Measurements from ENCODE around the gene AKAP6. TPM values are rescaled to one million over a fixed set of nuclear protein-coding genes. Genes with fewer than 3 reads are reported as not detected.

AKAP6 gene
- total RNA-seq, 1 donor from 2014 or later, result 1.3 TPM

- no peak overlapping the region for H3K4me3 ChIP-seq (ENCODE audit: low read depth, low read length)
- TF ChIP-seq, protein P1, sequence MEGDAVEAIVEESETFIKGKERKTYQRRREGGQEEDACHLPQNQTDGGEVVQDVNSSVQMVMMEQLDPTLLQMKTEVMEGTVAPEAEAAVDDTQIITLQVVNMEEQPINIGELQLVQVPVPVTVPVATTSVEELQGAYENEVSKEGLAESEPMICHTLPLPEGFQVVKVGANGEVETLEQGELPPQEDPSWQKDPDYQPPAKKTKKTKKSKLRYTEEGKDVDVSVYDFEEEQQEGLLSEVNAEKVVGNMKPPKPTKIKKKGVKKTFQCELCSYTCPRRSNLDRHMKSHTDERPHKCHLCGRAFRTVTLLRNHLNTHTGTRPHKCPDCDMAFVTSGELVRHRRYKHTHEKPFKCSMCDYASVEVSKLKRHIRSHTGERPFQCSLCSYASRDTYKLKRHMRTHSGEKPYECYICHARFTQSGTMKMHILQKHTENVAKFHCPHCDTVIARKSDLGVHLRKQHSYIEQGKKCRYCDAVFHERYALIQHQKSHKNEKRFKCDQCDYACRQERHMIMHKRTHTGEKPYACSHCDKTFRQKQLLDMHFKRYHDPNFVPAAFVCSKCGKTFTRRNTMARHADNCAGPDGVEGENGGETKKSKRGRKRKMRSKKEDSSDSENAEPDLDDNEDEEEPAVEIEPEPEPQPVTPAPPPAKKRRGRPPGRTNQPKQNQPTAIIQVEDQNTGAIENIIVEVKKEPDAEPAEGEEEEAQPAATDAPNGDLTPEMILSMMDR (IDR thresholded peaks at IDR 0.05; ENCODE audit: insufficient read depth, low read length, poor library complexity, severe bottlenecking), result no peak
- H3K27me3 ChIP-seq (ENCODE audit: control insufficient read depth, insufficient read depth, low read length), result no peaks in the 10 kb centered on the region
- no peak for DNase-seq (ENCODE audit: low read depth)
- no peaks in the 10 kb centered on the region for H3K36me3 ChIP-seq (ENCODE audit: control insufficient read depth, insufficient read depth, low read length)
Observed at GRCh38 chr14:32481707-32482106, 152.6 kb downstream of the AKAP6 start.

DNA sequence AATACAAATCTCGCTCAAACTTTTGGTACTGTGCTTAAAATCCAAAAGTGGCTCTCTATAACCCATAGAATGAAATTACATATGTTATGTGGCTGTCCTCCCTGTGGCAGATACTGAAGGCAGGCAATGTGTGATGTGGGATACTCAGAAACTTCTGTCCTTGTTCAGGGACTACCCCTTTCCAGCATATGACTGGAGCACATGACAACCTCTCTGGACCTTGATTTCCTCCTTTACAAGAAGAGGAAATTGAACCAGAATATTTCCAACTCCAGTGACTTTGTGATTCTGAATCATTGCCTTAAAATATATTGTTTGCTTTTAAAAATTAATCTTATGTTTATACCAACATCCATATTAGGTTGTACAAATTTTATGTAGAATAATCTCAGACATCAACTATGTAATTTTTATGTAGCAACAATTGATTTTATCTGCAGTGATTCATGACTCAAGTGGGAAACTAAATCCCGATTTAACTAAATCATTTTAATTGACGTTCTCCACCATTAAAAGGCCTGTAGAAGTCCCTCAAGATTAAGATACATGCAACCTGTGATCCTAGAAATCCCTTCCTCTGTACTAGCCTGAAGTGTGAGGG is 162.4 kb downstream of the AKAP6 start:
- TF ChIP-seq, protein P1 (IDR thresholded peaks at IDR 0.05; ENCODE audit: insufficient read depth, low read length, poor library complexity, severe bottlenecking), result no peak
- Histone ChIP-seq H3K36me3 (ENCODE audit: control insufficient read depth, insufficient read depth, low read length) (no peaks in the 10 kb centered on the region), H3K27me3 (ENCODE audit: control insufficient read depth, insufficient read depth, low read length) (no peaks in the 10 kb centered on the region), H3K4me3 (ENCODE audit: low read depth, low read length) (no peak overlapping the region)
- no peak for DNase-seq (ENCODE audit: low read depth)

GRCh38 chr14:32492457-32492856 is 163.4 kb downstream of the AKAP6 start:
- Histone ChIP-seq H3K4me3 (ENCODE audit: low read depth, low read length) (no peak overlapping the region), H3K27me3 (ENCODE audit: control insufficient read depth, insufficient read depth, low read length) (no peaks in the 10 kb centered on the region), H3K36me3 (ENCODE audit: control insufficient read depth, insufficient read depth, low read length) (no peaks in the 10 kb centered on the region)
- DNase-seq (ENCODE audit: low read depth), result no peak
- TF ChIP-seq, protein P1 (IDR thresholded peaks at IDR 0.05; ENCODE audit: insufficient read depth, low read length, poor library complexity, severe bottlenecking), result no peak

DNA sequence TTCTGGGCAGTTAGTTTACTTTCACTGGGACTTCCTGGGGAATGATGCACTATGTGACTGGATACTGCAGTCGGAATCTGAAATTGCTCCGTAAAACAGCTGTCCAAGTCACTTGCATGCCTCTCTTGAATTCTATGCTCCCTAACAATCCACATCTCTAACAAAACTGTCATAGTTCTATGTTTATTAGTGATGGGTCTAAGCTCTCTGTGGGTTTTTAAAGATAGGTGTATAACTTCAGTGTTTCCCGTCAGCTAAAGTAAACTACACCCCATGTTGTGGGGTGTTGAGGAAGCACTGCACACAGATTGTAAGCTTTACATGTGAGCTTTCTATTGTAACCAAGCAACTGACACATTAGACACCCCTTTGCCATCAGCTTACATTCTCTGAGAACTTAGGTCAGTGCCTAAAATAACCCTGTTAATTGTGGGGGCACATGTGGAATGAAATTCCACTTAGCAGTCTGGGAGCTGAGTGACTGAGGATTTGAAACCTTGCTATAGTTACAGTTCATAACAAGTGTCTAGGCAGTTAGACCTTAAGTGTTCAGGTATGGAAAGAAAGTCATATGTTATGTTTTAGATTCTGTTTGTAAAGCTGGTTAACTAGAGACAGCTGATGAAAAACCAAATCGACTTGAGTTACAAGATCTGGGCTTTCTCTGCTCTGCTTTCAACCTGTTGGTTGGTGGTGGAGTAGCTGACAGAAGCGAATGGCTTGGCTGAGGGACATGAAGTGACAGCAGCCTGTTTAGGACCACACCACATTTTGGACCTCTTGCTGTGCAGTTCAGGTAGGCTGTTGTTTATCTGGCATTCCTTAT is 165.7 kb downstream of the AKAP6 start:
- Histone ChIP-seq H3K27me3 (ENCODE audit: control insufficient read depth, insufficient read depth, low read length) (no peaks in the 10 kb centered on the region), H3K36me3 (ENCODE audit: control insufficient read depth, insufficient read depth, low read length) (no peaks in the 10 kb centered on the region), H3K4me3 (ENCODE audit: low read depth, low read length) (no peak overlapping the region)
- DNase-seq (ENCODE audit: low read depth), result no peak
- TF ChIP-seq, protein P1 (IDR thresholded peaks at IDR 0.05; ENCODE audit: insufficient read depth, low read length, poor library complexity, severe bottlenecking), result no peak

DNA sequence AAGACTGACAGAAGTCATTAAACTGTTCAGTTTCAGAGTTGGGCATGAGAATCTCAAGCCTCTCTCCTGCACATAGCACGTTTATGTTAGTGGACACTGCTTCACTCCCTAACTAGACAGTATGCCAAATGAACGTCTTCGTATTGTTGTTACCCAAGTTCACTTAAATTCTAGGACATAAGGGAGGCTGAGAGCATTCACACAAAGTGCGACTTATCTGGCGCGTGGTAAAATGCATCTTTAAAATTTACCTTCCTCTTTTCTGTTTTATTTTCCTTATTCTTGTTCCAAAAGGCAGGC is 166.3 kb downstream of the AKAP6 start:
- H3K27me3 ChIP-seq (ENCODE audit: control insufficient read depth, insufficient read depth, low read length), result no peaks in the 10 kb centered on the region
- TF ChIP-seq, protein P1 (IDR thresholded peaks at IDR 0.05; ENCODE audit: insufficient read depth, low read length, poor library complexity, severe bottlenecking), result no peak
- H3K4me3 ChIP-seq (ENCODE audit: low read depth, low read length), result no peak overlapping the region
- H3K36me3 ChIP-seq (ENCODE audit: control insufficient read depth, insufficient read depth, low read length), result no peaks in the 10 kb centered on the region
- no peak for DNase-seq (ENCODE audit: low read depth)

Data from kidney epithelial cell (primary cell).